Vagina (tissue), 2 donors: ENCODE data around the gene GNAQ. TPM values are rescaled to one million over a fixed set of nuclear protein-coding genes. Genes with fewer than 3 reads are reported as not detected.

Experiments
- DNase-seq, 2 donors: peaks; one replicate each; pipeline ENCODE4 v3.0.0-alpha.2; 2017; ENCODE audit errors: extremely low spot score in 2 of 2
- H3K27ac ChIP-seq: fragments of 200-600 bp; sonication (generic); one replicate; pipeline ENCODE4 v1.5.1; 2019
- H3K27me3 ChIP-seq: fragments of 200-600 bp; sonication (generic); one replicate; pipeline ENCODE4 v1.5.1; 2019
- H3K36me3 ChIP-seq, 2 donors: fragments of 200-600 bp; sonication (generic); one replicate each; pipeline ENCODE4 v1.5.1; 2017 to 2019
- H3K4me1 ChIP-seq: fragments of 200-600 bp; sonication (generic); one replicate; pipeline ENCODE4 v1.5.1; 2019
- H3K4me3 ChIP-seq, 2 donors: fragments of 200-600 bp; sonication (generic); 1 replicate in 1 of 2; 2 replicates in 1 of 2; pipeline ENCODE4 v1.5.1; 2016 to 2019
- H3K9me3 ChIP-seq: fragments of 200-600 bp; sonication (generic); one replicate; pipeline ENCODE4 v1.5.1; 2019
- CTCF ChIP-seq, 3 experiments: fragments of 450-650 bp in 2 of 3; fragments of 200-600 bp in 1 of 3; sonication (generic) in 1 of 3; IDR thresholded peaks; one replicate each; pipeline ENCODE4 v1.5.1; 2017 to 2019; ENCODE audit warnings: antibody characterized with exemption in 3 of 3, mild to moderate bottlenecking in 2 of 3, moderate library complexity in 2 of 3
- POLR2A ChIP-seq, 2 donors: fragments of 450-650 bp; IDR thresholded peaks; one replicate each; pipeline ENCODE4 v1.6.1; 2017; ENCODE audit warnings: antibody characterized with exemption in 2 of 2, mild to moderate bottlenecking in 2 of 2, moderate library complexity in 2 of 2
- POLR2AphosphoS5 ChIP-seq, 2 donors: sonication (generic); formaldehyde crosslinking; IDR thresholded peaks; one replicate each; pipeline ENCODE4 v1.9.0; 2017; ENCODE audit warnings: antibody characterized with exemption in 2 of 2, mild to moderate bottlenecking in 2 of 2, low read depth in 1 of 2; ENCODE audit not compliant: insufficient read depth in 1 of 2
- intact Hi-C: fragments of 100-400 bp; cut with DNase I; formaldehyde crosslinking; loops from one replicate; pipeline ENCODE4 v1.15.1; 2023
- total RNA-seq: library from RNA; depleted of rRNA; stranded (reverse); fragments of >200 nt; gene quantifications from one replicate; pipeline ENCODE4 v1.2.3, GENCODE V29; 2016

Gene GNAQ
- total RNA-seq, 1 donor from 2014 or later: 31.9 TPM

DNA sequence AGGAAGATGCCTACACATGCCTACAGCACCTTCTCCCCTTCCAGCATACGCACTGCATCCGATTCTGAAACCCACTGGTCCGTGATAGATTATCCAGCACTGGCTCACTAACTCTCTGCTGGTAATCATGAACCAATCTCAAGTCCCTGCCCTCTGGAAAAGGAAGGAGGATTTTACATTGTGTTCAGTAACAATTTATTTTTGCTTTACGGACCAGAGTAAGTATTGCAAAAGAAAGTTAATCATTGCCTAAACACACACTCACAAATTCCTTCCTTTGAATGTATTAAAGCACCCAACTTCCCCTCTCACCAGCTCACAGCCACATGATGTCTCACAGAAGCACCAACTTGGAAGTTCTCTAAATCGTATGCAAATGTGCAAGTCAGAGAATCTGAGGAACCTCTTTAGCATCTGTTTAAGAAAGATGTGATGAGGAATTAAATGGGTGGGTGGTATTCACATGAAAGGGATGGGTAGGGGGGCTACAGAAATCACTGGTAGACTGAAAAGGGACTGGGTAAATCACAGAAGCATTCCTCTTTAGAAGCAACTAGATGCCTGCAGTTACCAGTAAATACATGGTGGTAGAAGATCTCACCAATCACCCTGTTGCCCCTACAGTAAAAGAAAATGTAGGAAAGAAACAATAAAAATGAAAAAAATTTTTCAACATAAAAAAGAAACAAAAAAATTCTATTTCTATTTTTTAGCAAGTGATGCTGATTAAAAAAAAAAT lies 8.4 kb downstream of the GNAQ start:
- Histone ChIP-seq H3K4me1 (peaks cover 62% of the 10 kb centered on the region), H3K27ac (no peak overlapping the region), H3K4me3 (no peak overlapping the region), H3K9me3 (no peaks in the 10 kb centered on the region), H3K36me3 (no peaks in the 10 kb centered on the region), H3K27me3 (no peaks in the 10 kb centered on the region)
- TF ChIP-seq POLR2AphosphoS5 (IDR thresholded peaks at IDR 0.05; ENCODE audit: insufficient read depth in 1 of 2, low read depth in 1 of 2) (no peak), CTCF (IDR thresholded peaks at IDR 0.05) (no peak), POLR2A (IDR thresholded peaks at IDR 0.05) (no peak)
- DNase-seq: no peak
- intact Hi-C loops: no loop called here

GRCh38 chr9:78021697-78022096 lies 9.9 kb downstream of the GNAQ start:
- H3K4me3 ChIP-seq: no peak overlapping the region
- no peaks in the 10 kb centered on the region for H3K9me3 ChIP-seq
- H3K4me1 ChIP-seq: peaks cover 59% of the 10 kb centered on the region
- H3K27me3 ChIP-seq: no peaks in the 10 kb centered on the region
- intact Hi-C loops: no loop called here
- no peaks in the 10 kb centered on the region for H3K36me3 ChIP-seq
- no peak for DNase-seq
- H3K27ac ChIP-seq: peak overlapping the region; percentile 6
- no peak for TF ChIP-seq POLR2AphosphoS5 (IDR thresholded peaks at IDR 0.05; ENCODE audit: insufficient read depth in 1 of 2, low read depth in 1 of 2)
- no peak for TF ChIP-seq CTCF (IDR thresholded peaks at IDR 0.05)
- no peak for TF ChIP-seq POLR2A (IDR thresholded peaks at IDR 0.05)

DNA sequence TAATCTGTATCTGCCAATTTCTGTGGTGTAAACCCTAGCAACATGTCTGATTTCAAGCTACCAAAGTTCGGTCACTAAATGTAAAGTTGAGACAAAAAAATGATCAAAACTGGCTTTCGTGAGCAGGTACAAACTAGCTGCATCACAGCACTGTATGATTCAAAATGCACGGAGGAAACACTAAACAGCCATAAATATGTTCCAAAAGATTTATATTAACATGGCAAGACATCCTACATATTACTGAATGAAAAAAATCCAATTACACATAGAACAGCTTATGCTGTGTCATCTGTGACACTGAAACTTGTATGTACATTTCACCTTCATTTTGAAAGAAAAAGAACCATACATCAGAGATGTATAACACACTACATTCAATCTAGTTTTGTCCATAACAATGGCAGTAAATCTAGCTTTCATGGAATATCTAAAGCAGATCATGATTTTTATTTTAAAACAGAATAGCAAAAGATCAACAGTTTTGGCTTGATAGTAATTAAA lies 14.4 kb downstream of the GNAQ start:
- TF ChIP-seq POLR2A (IDR thresholded peaks at IDR 0.05): no peak
- no peak for TF ChIP-seq POLR2AphosphoS5 (IDR thresholded peaks at IDR 0.05; ENCODE audit: insufficient read depth in 1 of 2, low read depth in 1 of 2)
- no peak for TF ChIP-seq CTCF (IDR thresholded peaks at IDR 0.05)
- intact Hi-C loops: no loop called here
- Histone ChIP-seq H3K27ac (no peak overlapping the region), H3K4me3 (no peak overlapping the region), H3K9me3 (no peaks in the 10 kb centered on the region), H3K27me3 (no peaks in the 10 kb centered on the region), H3K36me3 (no peaks in the 10 kb centered on the region), H3K4me1 (peaks cover 45% of the 10 kb centered on the region)
- DNase-seq: no peak

GRCh38 chr9:78015241-78015640 lies 16.4 kb downstream of the GNAQ start:
- Histone ChIP-seq H3K4me3 (no peak overlapping the region), H3K9me3 (no peaks in the 10 kb centered on the region), H3K4me1 (peaks cover 25% of the 10 kb centered on the region), H3K36me3 (no peaks in the 10 kb centered on the region), H3K27ac (no peak overlapping the region), H3K27me3 (no peaks in the 10 kb centered on the region)
- intact Hi-C loops: no loop called here
- TF ChIP-seq POLR2AphosphoS5 (IDR thresholded peaks at IDR 0.05; ENCODE audit: insufficient read depth in 1 of 2, low read depth in 1 of 2): no peak
- TF ChIP-seq POLR2A (IDR thresholded peaks at IDR 0.05): no peak
- TF ChIP-seq CTCF (IDR thresholded peaks at IDR 0.05): no peak
- DNase-seq: no peak

GRCh38 chr9:78014776-78015175 lies 16.8 kb downstream of the GNAQ start:
- Histone ChIP-seq H3K4me1 (peaks cover 24% of the 10 kb centered on the region), H3K27me3 (no peaks in the 10 kb centered on the region), H3K9me3 (no peaks in the 10 kb centered on the region), H3K4me3 (no peak overlapping the region), H3K27ac (no peak overlapping the region), H3K36me3 (no peaks in the 10 kb centered on the region)
- intact Hi-C loops: no loop called here
- no peak for TF ChIP-seq CTCF (IDR thresholded peaks at IDR 0.05)
- no peak for TF ChIP-seq POLR2AphosphoS5 (IDR thresholded peaks at IDR 0.05; ENCODE audit: insufficient read depth in 1 of 2, low read depth in 1 of 2)
- TF ChIP-seq POLR2A (IDR thresholded peaks at IDR 0.05): no peak
- no peak for DNase-seq
